ENCODE measurements around the gene CYFIP2. TPM values are rescaled to one million over a fixed set of nuclear protein-coding genes. Genes with fewer than 3 reads are reported as not detected.
"Not testable (repeated sequence)": the region's sequence is repeated elsewhere in the genome, so short reads cannot be mapped to it uniquely, and the experiment has no call there.

The CYFIP2 gene
- total RNA-seq, 6 experiments from 2014 or later = 7.1 to 20.0 (median 9.7) TPM

DNA sequence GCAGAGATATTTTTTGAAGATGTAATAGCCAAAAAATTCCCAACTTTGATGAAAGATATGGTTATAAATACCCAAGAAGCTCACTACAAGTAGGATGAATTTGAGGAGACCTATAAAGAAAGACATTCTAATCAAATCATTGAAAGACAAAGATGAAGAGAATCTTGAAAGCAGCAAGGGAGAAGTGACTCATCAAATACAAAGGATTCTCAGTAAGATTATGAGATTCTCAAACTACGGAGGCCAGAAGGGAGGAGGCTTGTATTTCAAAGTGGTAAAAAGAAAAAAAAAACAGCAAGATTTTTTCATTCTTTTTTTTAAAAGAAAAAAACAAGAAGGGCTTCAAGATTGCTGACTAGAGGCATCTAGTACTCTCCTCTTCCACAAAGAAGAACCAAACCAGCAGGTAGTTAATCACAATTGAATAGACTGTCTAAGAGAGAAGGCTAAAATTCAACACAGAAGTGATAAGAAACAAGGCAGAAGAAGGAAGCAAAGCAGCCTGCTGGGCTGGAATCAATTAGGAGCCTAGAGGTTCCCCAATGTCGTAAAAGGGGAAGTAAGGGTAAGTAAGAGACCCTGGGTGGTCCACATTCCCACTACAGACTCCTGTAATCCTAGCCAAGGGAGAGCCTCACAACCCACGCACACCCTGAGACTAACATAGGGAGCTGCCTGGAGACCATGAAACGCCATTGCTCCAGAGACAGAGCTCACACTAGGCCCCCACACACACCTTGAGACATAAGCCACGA, 135.0 kb downstream of the CYFIP2 start:
- Mint-ChIP-seq H3K36me3 (ENCODE audit: low read depth) (peaks cover 8% of the 10 kb centered on the region; the same call in 1 of the 2 replicates), H3K27me3 (ENCODE audit: insufficient read depth) (no peaks in the 10 kb centered on the region), H3K4me3 (no peak overlapping the region), H3K27ac (no peak overlapping the region), H3K4me1 (ENCODE audit: low read depth) (peaks cover 26% of the 10 kb centered on the region), H3K9me3 (peaks cover 10% of the 10 kb centered on the region)
- TF ChIP-seq, protein P1, sequence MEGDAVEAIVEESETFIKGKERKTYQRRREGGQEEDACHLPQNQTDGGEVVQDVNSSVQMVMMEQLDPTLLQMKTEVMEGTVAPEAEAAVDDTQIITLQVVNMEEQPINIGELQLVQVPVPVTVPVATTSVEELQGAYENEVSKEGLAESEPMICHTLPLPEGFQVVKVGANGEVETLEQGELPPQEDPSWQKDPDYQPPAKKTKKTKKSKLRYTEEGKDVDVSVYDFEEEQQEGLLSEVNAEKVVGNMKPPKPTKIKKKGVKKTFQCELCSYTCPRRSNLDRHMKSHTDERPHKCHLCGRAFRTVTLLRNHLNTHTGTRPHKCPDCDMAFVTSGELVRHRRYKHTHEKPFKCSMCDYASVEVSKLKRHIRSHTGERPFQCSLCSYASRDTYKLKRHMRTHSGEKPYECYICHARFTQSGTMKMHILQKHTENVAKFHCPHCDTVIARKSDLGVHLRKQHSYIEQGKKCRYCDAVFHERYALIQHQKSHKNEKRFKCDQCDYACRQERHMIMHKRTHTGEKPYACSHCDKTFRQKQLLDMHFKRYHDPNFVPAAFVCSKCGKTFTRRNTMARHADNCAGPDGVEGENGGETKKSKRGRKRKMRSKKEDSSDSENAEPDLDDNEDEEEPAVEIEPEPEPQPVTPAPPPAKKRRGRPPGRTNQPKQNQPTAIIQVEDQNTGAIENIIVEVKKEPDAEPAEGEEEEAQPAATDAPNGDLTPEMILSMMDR (IDR thresholded peaks at IDR 0.05) = no peak
- DNase-seq = no peak

DNA sequence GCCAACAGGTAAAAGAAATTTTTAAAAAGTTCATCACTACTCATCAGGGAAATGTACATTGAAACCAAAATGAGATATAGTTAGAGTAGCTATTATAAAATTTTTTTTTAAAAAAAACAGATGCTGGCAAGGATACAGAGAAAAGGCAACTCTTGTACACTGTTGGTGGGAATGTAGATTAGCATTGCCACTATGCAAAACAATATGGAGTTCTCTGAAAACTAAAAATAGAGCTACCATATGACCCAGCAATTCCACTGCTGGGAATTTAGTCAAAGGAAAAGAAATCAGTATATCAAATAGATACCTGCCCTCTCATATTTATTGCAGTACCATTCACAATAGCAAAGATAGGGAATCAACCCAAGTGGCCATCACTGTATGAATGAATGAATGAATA, 149.9 kb downstream of the CYFIP2 start:
- H3K36me3 Mint-ChIP-seq (ENCODE audit: low read depth) = peaks cover 4% of the 10 kb centered on the region; the same call in 1 of the 2 replicates
- peaks cover 5% of the 10 kb centered on the region; the same call in 1 of the 2 replicates for H3K9me3 Mint-ChIP-seq

DNA sequence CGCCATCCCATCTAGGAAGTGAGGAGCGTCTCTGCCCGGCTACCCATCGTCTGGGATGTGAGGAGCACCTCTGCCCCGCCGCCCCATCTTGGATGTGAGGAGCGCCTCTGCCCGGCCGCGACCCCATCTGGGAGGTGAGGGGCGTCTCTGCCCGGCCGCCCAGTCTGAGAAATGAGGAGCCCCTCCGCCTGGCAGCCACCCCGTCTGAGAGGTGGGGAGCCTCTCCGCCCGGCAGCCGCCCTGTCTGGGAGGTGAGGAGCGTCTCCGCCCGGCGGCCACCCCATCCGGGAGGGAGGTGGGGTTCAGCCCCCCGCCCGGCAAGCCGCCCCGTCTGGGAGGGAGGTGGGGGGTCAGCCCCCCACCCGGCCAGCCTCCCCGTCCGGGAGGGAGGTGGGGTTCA, 153.6 kb downstream of the CYFIP2 start:
- not testable (repeated sequence) for H3K4me3 Mint-ChIP-seq

More for the DNA sequence above, 149.9 kb downstream of the CYFIP2 start:
- no peaks in the 10 kb centered on the region for H3K4me1 Mint-ChIP-seq (ENCODE audit: low read depth)
- TF ChIP-seq, protein P1 (IDR thresholded peaks at IDR 0.05) = no peak
- no peak overlapping the region for H3K4me3 Mint-ChIP-seq
- no peak overlapping the region for H3K27ac Mint-ChIP-seq
- peaks cover 4% of the 10 kb centered on the region for H3K27me3 Mint-ChIP-seq (ENCODE audit: insufficient read depth)
- no peak for DNase-seq

DNA sequence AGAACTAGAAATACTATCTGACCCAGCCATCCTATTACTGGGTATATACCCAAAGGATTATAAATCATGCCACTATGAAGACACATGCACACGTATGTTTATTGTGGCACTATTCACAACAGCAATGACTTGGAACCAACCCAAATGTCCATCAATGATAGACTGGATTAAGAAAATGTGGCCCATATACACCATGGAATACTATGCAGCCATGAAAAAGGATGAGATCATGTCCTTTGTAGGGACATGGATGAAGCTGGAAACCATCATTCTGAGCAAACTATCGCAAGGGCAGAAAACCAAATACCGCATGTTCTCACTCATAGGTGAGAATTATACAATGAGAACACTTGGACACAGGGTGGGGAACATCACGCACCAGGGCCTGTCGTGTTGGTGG, 164.0 kb downstream of the CYFIP2 start:
- not testable (repeated sequence) for DNase-seq; H3K27me3 Mint-ChIP-seq (ENCODE audit: insufficient read depth); H3K36me3 Mint-ChIP-seq (ENCODE audit: low read depth); H3K27ac Mint-ChIP-seq; H3K4me3 Mint-ChIP-seq; H3K9me3 Mint-ChIP-seq
- H3K4me1 Mint-ChIP-seq (ENCODE audit: low read depth) = peaks cover 10% of the 10 kb centered on the region

More for the DNA sequence above, 153.6 kb downstream of the CYFIP2 start:
- not testable (repeated sequence) for DNase-seq; H3K27ac Mint-ChIP-seq; H3K36me3 Mint-ChIP-seq (ENCODE audit: low read depth); H3K4me1 Mint-ChIP-seq (ENCODE audit: low read depth); H3K27me3 Mint-ChIP-seq (ENCODE audit: insufficient read depth); H3K9me3 Mint-ChIP-seq

DNA sequence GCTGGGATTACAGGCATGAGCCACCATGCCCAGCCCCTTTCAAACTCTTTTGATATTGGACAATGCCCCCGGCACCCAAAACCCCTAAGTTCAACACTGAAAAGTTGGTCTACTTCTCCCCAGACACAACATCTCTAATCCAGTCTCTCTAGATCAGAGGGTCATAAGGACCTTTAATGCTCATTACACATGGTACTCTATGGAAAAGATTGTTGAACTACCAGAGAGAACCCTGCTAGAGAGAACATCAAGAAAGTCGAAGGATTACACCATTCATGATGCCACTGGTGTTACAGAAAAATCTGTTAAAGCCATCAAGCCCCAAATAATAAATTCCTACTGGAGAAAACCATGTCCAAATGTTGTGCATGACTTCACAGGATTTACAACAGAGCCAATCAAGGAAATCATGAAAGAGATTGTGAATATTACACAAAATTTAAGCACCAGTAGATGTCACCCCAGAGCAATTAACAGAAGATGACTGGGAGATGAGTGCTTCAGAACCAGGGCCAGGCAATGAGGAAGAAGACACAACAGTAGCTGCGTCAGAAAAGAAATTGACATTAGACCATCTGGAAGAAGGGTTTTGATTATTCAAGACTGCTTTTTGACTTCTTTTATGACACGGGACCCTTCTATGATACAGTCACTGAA, 165.7 kb downstream of the CYFIP2 start:
- Mint-ChIP-seq H3K9me3 (peaks cover 3% of the 10 kb centered on the region; the same call in 1 of the 2 replicates), H3K36me3 (ENCODE audit: low read depth) (no peaks in the 10 kb centered on the region), H3K27me3 (ENCODE audit: insufficient read depth) (peaks cover 4% of the 10 kb centered on the region), H3K27ac (no peak overlapping the region), H3K4me1 (ENCODE audit: low read depth) (peaks cover 10% of the 10 kb centered on the region), H3K4me3 (no peak overlapping the region)
- peak; percentile 72 for DNase-seq
- TF ChIP-seq, protein P1 (IDR thresholded peaks at IDR 0.05) = peak; percentile 75

DNA sequence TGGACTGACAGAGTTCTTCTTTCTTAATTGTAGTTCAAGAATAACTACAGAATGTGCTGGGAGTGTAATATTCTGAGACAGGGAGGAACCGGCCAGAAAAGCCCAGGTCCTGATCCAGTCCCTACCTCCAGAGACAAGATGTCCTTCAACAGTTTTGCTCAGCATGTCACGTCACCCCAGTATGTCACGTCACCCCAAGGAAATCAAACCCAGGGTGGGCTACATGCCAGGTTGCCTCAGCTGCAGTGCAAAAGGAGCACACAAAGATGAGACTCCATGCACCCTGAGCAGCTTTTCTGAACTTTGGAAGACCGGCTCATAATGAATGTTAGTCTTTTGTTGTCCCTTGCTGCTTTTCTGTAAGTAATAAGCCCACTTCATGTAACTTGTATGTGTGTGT, 168.2 kb downstream of the CYFIP2 start:
- Mint-ChIP-seq H3K27ac (no peak overlapping the region), H3K4me3 (no peak overlapping the region), H3K36me3 (ENCODE audit: low read depth) (no peaks in the 10 kb centered on the region), H3K9me3 (peaks cover 3% of the 10 kb centered on the region; the same call in 1 of the 2 replicates), H3K4me1 (ENCODE audit: low read depth) (peaks cover 10% of the 10 kb centered on the region), H3K27me3 (ENCODE audit: insufficient read depth) (no peaks in the 10 kb centered on the region; the same call in none of the 2 replicates)
- TF ChIP-seq, protein P1 (IDR thresholded peaks at IDR 0.05) = no peak
- no peak for DNase-seq

All from HFFc6 (cell line).